Liver (tissue), 9 donors: ENCODE measurements around the gene PTPN14. TPM values are rescaled to one million over a fixed set of nuclear protein-coding genes. Genes with fewer than 3 reads are reported as not detected.
A peak's percentile ranks its signal among the peaks of the same experiment; 100 is the strongest.
"Not testable (repeated sequence)": the region's sequence is repeated elsewhere in the genome, so short reads cannot be mapped to it uniquely, and the experiment has no call there.

Experiments
- DNase-seq: peaks from one replicate; pipeline ENCODE4 v3.0.0-alpha.2; 2017; ENCODE audit warnings: low spot score
- H3K27ac ChIP-seq, 2 donors: one replicate each; pipeline ENCODE4 v1.7.0; 2013; ENCODE audit warnings: inconsistent platforms in 2 of 2, low read length in 2 of 2, control low read depth in 1 of 2, low read depth in 1 of 2, mild to moderate bottlenecking in 1 of 2
- H3K27me3 ChIP-seq, 4 donors: one replicate each; pipeline versions ENCODE4 v1.6.1 to v1.7.0; 2013; ENCODE audit warnings: low read length in 3 of 4, inconsistent platforms in 1 of 4, mild to moderate bottlenecking in 1 of 4, moderate library complexity in 1 of 4; ENCODE audit not compliant: control insufficient read depth in 4 of 4, insufficient read depth in 4 of 4
- H3K36me3 ChIP-seq, 4 donors: one replicate each; pipeline versions ENCODE4 v1.6.1 to v1.7.0; 2013; ENCODE audit warnings: low read length in 3 of 4, mild to moderate bottlenecking in 3 of 4, low read depth in 1 of 4, moderate library complexity in 1 of 4; ENCODE audit not compliant: control insufficient read depth in 4 of 4, insufficient read depth in 3 of 4
- H3K4me1 ChIP-seq, 4 donors: one replicate each; pipeline versions ENCODE4 v1.6.1 to v1.7.0; 2013; ENCODE audit warnings: low read length in 3 of 4, mild to moderate bottlenecking in 3 of 4, moderate library complexity in 1 of 4; ENCODE audit not compliant: control insufficient read depth in 4 of 4, insufficient read depth in 4 of 4
- H3K4me3 ChIP-seq, 3 donors: one replicate each; pipeline versions ENCODE4 v1.6.1 to v1.7.0; 2013; ENCODE audit warnings: low read length in 3 of 3, control low read depth in 1 of 3, low read depth in 1 of 3, mild to moderate bottlenecking in 1 of 3
- H3K9ac ChIP-seq, 2 donors: one replicate each; pipeline ENCODE4 v1.7.0; 2013; ENCODE audit warnings: low read length in 2 of 2, mild to moderate bottlenecking in 2 of 2, moderate library complexity in 2 of 2, control low read depth in 1 of 2, low read depth in 1 of 2
- H3K9me3 ChIP-seq, 4 donors: one replicate each; pipeline versions ENCODE4 v1.6.1 to v1.7.0; 2013; ENCODE audit warnings: low read length in 3 of 4; ENCODE audit not compliant: control insufficient read depth in 4 of 4
- ATF3 ChIP-seq: IDR thresholded peaks from 2 replicates; pipeline ENCODE4 v1.6.1; 2016; ENCODE audit warnings: antibody characterized with exemption
- CTCF ChIP-seq: fragments of 150-350 bp; IDR thresholded peaks from 2 replicates; pipeline ENCODE4 v1.5.1; 2017; ENCODE audit warnings: improper control_type of control experiment, low read depth, low read length; ENCODE audit not compliant: missing input control
- FOXA1 ChIP-seq: IDR thresholded peaks from 2 replicates; pipeline ENCODE4 v1.6.1; 2016; ENCODE audit warnings: antibody characterized with exemption
- FOXA2 ChIP-seq: IDR thresholded peaks from 2 replicates; pipeline ENCODE4 v1.6.1; 2016; ENCODE audit warnings: antibody characterized with exemption
- GABPA ChIP-seq, 2 donors: IDR thresholded peaks in 1 of 2; conservative IDR thresholded peaks in 1 of 2; 2 replicates each; pipeline ENCODE4 v1.6.1; 2016; ENCODE audit warnings: antibody characterized with exemption in 2 of 2, mild to moderate bottlenecking in 1 of 2, moderate library complexity in 1 of 2
- HNF4A ChIP-seq, 2 donors: conservative IDR thresholded peaks; 2 replicates each; pipeline ENCODE4 v1.6.1; 2016; ENCODE audit warnings: antibody characterized with exemption in 2 of 2, mild to moderate bottlenecking in 2 of 2
- HNF4G ChIP-seq: IDR thresholded peaks from 2 replicates; pipeline ENCODE4 v1.6.1; 2016; ENCODE audit warnings: antibody characterized with exemption
- JUND ChIP-seq, 2 donors: IDR thresholded peaks; 2 replicates each; pipeline ENCODE4 v1.6.1; 2016; ENCODE audit warnings: antibody characterized with exemption in 2 of 2
- MAX ChIP-seq: IDR thresholded peaks from 2 replicates; pipeline ENCODE4 v1.6.1; 2016; ENCODE audit warnings: antibody characterized with exemption
- NR2F2 ChIP-seq: IDR thresholded peaks from 2 replicates; pipeline ENCODE4 v1.6.1; 2016; ENCODE audit warnings: antibody characterized with exemption
- RAD21 ChIP-seq, 2 donors: IDR thresholded peaks; 2 replicates each; pipeline ENCODE4 v1.6.1; 2016; ENCODE audit warnings: antibody characterized with exemption in 2 of 2, mild to moderate bottlenecking in 2 of 2
- REST ChIP-seq: IDR thresholded peaks from 2 replicates; pipeline ENCODE4 v1.6.1; 2016; ENCODE audit warnings: antibody characterized with exemption, mild to moderate bottlenecking
- SP1 ChIP-seq: IDR thresholded peaks from 2 replicates; pipeline ENCODE4 v1.6.1; 2018; ENCODE audit warnings: antibody characterized with exemption, mild to moderate bottlenecking
- YY1 ChIP-seq: IDR thresholded peaks from 2 replicates; pipeline ENCODE4 v1.6.1; 2016; ENCODE audit warnings: antibody characterized with exemption, mild to moderate bottlenecking
- WGBS: extraction: QIAGEN DNeasy Blood & Tissue Kit; methylation state at CpG from one replicate; pipeline ENCODE4 v1.1.7; 2013; 5-methylcytosine and 5-hydroxymethylcytosine counted together
- polyA plus RNA-seq, 2 donors: library from polyadenylated mRNA; stranded (reverse) in 1 of 2; unstranded in 1 of 2; fragments of 200-250 nt in 1 of 2; fragments of >200 nt in 1 of 2; fragmentation: Nextera tagmentation in 1 of 2; extraction: Ambion mirVana in 1 of 2; gene quantifications; one replicate each; pipeline versions ENCODE4 v1.2.1 to v1.2.3, GENCODE V29; 2013 to 2015
- total RNA-seq, 2 donors: library from RNA; depleted of rRNA; stranded (reverse); fragments of >200 nt; gene quantifications; one replicate each; pipeline ENCODE4 v1.2.3, GENCODE V29; 2014
- donor health status: healthy.
- donor health status: healthy.
- donor health status: healthy.
- donor health status: healthy.
- donor health status: healthy.

PTPN14 gene
- total RNA-seq (1 to 10 TPM; 2.1 to 3.2 TPM), polyA plus RNA-seq (under 1 TPM; 0.54 to 0.83 TPM)

GRCh38 chr1:214551436-214552173, at the start of gene PTPN14:
Gene PTPN14, minus strand, starts transcription at chr1:214551602. Its CDS starts 86,799 bp downstream, at chr1:214464803.
- H3K27me3 ChIP-seq: peaks cover 0 to 4% (median 0%) of the 10 kb centered on the region in 4 donors
- peaks cover 0 to 17% (median 6%) of the 10 kb centered on the region in 4 donors for H3K4me1 ChIP-seq
- H3K9me3 ChIP-seq: no peaks in the 10 kb centered on the region
- 1% methylated on average over 67 of the region's 67 CpGs for whole genome bisulfite sequencing
- H3K9ac ChIP-seq: peak within 1 kb of the TSS; percentile 32 to 74
- H3K4me3 ChIP-seq: peak within 1 kb of the TSS; percentile 39 to 66 (median 64)
- TF ChIP-seq YY1 (no peak), HNF4A (conservative IDR thresholded peaks at IDR 0.05) (no peak), ATF3 (no peak), CTCF (peak; percentile 12), FOXA2 (no peak), SP1 (no peak), GABPA (IDR thresholded peaks at IDR 0.05 in 1 of 2, conservative IDR thresholded peaks at IDR 0.05 in 1 of 2) (no peak)
- DNase-seq: peak; percentile 70
- H3K27ac ChIP-seq: peak within 1 kb of the TSS; percentile 73 to 84
- no peaks in the 10 kb centered on the region for H3K36me3 ChIP-seq

- Histone ChIP-seq H3K9me3 (no peaks in the 10 kb centered on the region), H3K36me3 (no peaks in the 10 kb centered on the region), H3K27ac (no peak overlapping the region), H3K27me3 (no peaks in the 10 kb centered on the region), H3K4me3 (no peak overlapping the region), H3K9ac (no peak overlapping the region), H3K4me1 (no peaks in the 10 kb centered on the region)
- DNase-seq: no peak
- no peak for TF ChIP-seq REST
- no peak for TF ChIP-seq FOXA1
- no peak for TF ChIP-seq HNF4A (conservative IDR thresholded peaks at IDR 0.05)
- no peak for TF ChIP-seq FOXA2
- TF ChIP-seq JUND (IDR thresholded peaks at IDR 0.05): no peak
- TF ChIP-seq RAD21 (IDR thresholded peaks at IDR 0.05): no peak
- no peak for TF ChIP-seq GABPA (IDR thresholded peaks at IDR 0.05 in 1 of 2, conservative IDR thresholded peaks at IDR 0.05 in 1 of 2)
- TF ChIP-seq YY1: no peak
- TF ChIP-seq MAX: no peak
- TF ChIP-seq HNF4G: no peak
- no peak for TF ChIP-seq NR2F2
- TF ChIP-seq ATF3: no peak
Measured at GRCh38 chr1:214593158-214593557, 41.8 kb upstream of the PTPN14 start.

- not testable (repeated sequence) for H3K9me3 ChIP-seq, DNase-seq, H3K36me3 ChIP-seq, H3K4me1 ChIP-seq, H3K4me3 ChIP-seq, H3K9ac ChIP-seq, H3K27me3 ChIP-seq, H3K27ac ChIP-seq
- 81% methylated on average over 8 of the region's 8 CpGs for WGBS
Measured at GRCh38 chr1:214591918-214592317, 40.5 kb upstream of the PTPN14 start.
